Measurements from ENCODE around the gene PCNX1.

PCNX1 gene

GRCh38 chr14:71135911-71136310, 228.7 kb downstream of the PCNX1 start (continued):
- no peak for TF ChIP-seq ZBTB7A (tag by site-specific recombination; IDR thresholded peaks at IDR 0.05; ENCODE audit: low read depth)
- TF ChIP-seq ZNF311 (tag by site-specific recombination; IDR thresholded peaks at IDR 0.05; ENCODE audit: borderline replicate concordance) = no peak
- no peak for TF ChIP-seq ZNF10 (tag by site-specific recombination; IDR thresholded peaks at IDR 0.05)
- TF ChIP-seq, protein P1, sequence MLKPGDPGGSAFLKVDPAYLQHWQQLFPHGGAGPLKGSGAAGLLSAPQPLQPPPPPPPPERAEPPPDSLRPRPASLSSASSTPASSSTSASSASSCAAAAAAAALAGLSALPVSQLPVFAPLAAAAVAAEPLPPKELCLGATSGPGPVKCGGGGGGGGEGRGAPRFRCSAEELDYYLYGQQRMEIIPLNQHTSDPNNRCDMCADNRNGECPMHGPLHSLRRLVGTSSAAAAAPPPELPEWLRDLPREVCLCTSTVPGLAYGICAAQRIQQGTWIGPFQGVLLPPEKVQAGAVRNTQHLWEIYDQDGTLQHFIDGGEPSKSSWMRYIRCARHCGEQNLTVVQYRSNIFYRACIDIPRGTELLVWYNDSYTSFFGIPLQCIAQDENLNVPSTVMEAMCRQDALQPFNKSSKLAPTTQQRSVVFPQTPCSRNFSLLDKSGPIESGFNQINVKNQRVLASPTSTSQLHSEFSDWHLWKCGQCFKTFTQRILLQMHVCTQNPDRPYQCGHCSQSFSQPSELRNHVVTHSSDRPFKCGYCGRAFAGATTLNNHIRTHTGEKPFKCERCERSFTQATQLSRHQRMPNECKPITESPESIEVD (tag by site-specific recombination; IDR thresholded peaks at IDR 0.05) = no peak

DNA sequence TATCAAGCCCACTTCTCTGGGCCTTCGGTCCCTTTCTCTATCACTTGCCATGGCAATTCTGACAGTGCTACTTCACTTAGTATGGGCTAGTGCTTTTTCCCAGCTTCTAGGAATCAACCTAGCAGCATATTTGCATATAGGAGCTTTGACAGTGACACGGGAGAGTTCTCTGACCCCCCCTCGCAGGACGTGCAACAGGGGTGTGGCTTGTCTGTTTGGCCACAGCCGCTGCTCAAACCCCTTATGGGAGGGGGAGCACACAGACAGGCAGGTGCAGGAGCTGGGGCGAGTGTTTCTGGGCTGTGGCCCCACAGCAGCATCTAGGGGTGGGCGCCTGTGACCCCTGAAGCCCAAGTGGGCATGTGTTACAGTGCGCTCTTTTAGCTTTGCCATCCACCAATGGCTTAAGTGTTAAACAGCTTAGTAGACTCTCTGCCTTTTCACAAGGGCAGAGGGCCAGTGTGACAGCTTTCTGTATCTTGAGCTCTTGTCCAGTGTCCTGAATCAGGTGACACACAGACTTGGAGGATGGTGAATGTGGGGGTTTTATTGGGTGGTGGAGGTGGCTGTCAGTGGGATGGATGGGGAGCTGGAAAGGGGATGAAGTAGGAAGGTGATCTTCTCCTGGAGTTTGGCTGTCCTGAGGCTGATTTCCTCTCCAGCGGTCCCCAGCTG, 229.3 kb downstream of the PCNX1 start:
- TF ChIP-seq SCRT1 (tag by site-specific recombination; IDR thresholded peaks at IDR 0.05; ENCODE audit: borderline replicate concordance) (no peak), ZFP37 (tag by site-specific recombination; IDR thresholded peaks at IDR 0.05) (no peak), KLF10 (tag by site-specific recombination; IDR thresholded peaks at IDR 0.05) (no peak), ZNF530 (tag by site-specific recombination; IDR thresholded peaks at IDR 0.05; ENCODE audit: low read depth) (no peak), GLI2 (tag by site-specific recombination; IDR thresholded peaks at IDR 0.05; ENCODE audit: borderline replicate concordance, low read depth) (no peak), ZNF211 (tag by site-specific recombination; IDR thresholded peaks at IDR 0.05; ENCODE audit: low read depth) (no peak), ZNF830 (tag by site-specific recombination; IDR thresholded peaks at IDR 0.05; ENCODE audit: low read depth) (no peak), ZNF621 (tag by site-specific recombination; IDR thresholded peaks at IDR 0.05) (no peak), SETDB1 (IDR thresholded peaks at IDR 0.05; ENCODE audit: insufficient read length, low read length) (no peak)
- TF ChIP-seq, protein P2, sequence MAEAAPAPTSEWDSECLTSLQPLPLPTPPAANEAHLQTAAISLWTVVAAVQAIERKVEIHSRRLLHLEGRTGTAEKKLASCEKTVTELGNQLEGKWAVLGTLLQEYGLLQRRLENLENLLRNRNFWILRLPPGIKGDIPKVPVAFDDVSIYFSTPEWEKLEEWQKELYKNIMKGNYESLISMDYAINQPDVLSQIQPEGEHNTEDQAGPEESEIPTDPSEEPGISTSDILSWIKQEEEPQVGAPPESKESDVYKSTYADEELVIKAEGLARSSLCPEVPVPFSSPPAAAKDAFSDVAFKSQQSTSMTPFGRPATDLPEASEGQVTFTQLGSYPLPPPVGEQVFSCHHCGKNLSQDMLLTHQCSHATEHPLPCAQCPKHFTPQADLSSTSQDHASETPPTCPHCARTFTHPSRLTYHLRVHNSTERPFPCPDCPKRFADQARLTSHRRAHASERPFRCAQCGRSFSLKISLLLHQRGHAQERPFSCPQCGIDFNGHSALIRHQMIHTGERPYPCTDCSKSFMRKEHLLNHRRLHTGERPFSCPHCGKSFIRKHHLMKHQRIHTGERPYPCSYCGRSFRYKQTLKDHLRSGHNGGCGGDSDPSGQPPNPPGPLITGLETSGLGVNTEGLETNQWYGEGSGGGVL (tag by site-specific recombination; IDR thresholded peaks at IDR 0.05) = no peak
- ChIA-PET POLR2A (no interaction called here), CTCF (interaction anchor here (1.8 to 3.3 kb wide), 2 partner anchors 617 to 719 kb away, joined by 5 to 30 read pairs; no protein-coding TSS in a partner anchor)
- Histone ChIP-seq H3K4me3 (ENCODE audit: low read depth, low read length) (no peak overlapping the region), H3K4me1 (ENCODE audit: control insufficient read depth, insufficient read depth, low read length) (no peaks in the 10 kb centered on the region), H3K27ac (ENCODE audit: extremely low read depth, low read depth, low read length) (no peak overlapping the region), H3K36me3 (ENCODE audit: control insufficient read depth in 2 of 2, insufficient read depth in 1 of 2, low read length in 2 of 2) (no peaks in the 10 kb centered on the region), H3K9me3 (ENCODE audit: control insufficient read depth, insufficient read depth, low read depth, low read length) (no peaks in the 10 kb centered on the region)

DNA sequence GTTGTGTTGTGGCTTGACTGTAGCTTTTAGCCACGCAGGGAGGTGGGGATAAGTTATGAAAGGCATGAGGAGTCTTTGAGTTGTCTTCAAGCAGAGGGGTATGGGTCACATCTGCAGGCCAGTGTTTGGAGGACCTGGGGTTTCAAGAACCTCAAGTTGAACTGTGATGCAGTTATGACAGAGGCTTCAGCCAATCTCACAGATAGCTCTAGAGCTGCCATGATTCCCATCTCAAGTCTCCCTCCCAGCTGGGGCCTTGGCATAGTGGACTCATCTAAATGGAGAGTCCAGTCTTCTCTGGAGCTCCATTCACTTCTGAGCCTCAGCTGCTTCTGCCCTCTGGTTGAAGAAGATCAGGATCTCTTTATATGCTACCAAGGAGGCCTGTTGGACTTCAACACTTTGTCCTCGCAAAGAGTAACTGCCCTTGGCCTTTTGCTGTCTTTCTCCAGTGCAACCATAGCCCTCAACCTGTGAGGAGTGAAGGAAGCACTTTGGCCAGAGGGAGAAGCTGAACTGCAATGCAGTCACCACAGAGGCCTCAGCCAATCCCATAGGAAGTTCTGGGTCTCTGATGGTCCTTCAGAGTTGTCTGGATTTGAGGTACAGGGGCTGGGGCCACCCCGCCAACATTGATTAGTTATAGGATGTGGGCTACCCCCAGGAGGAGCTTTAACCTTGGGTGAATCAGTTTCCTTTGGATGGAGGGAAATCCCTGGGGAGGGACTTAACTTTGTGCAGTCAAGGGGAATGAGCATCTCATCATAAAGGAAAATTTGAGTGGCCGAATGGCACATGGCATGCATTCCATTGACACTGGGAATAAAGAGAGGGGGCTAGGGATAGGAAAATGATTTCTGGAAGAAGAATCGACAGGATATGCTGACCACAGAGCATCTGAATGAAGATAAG, 230.5 kb downstream of the PCNX1 start:
- Histone ChIP-seq H3K9me3 (ENCODE audit: control insufficient read depth, insufficient read depth, low read depth, low read length) (no peaks in the 10 kb centered on the region), H3K36me3 (ENCODE audit: control insufficient read depth in 2 of 2, insufficient read depth in 1 of 2, low read length in 2 of 2) (no peaks in the 10 kb centered on the region), H3K4me3 (ENCODE audit: low read depth, low read length) (no peak overlapping the region), H3K4me1 (ENCODE audit: control insufficient read depth, insufficient read depth, low read length) (no peaks in the 10 kb centered on the region), H3K27ac (ENCODE audit: extremely low read depth, low read depth, low read length) (no peak overlapping the region)
- CTCF ChIA-PET = interaction anchor here (0.6 to 3.3 kb wide), 14 partner anchors 17 to 1793 kb away, joined by 3 to 30 read pairs (median 3); no protein-coding TSS in a partner anchor
- POLR2A ChIA-PET = no interaction called here
- TF ChIP-seq ZNF223 (tag by site-specific recombination; IDR thresholded peaks at IDR 0.05) = no peak
- no peak for TF ChIP-seq ZNF16 (tag by site-specific recombination; IDR thresholded peaks at IDR 0.05; ENCODE audit: low read depth)
- no peak for TF ChIP-seq ZBTB20 (tag by site-specific recombination; IDR thresholded peaks at IDR 0.05)
- no peak for TF ChIP-seq ZNF24 (tag by site-specific recombination; IDR thresholded peaks at IDR 0.05)
- TF ChIP-seq REPIN1 (tag by site-specific recombination; IDR thresholded peaks at IDR 0.05; ENCODE audit: low read depth) = no peak
- TF ChIP-seq SP2 (tag by site-specific recombination; IDR thresholded peaks at IDR 0.05) = no peak
- TF ChIP-seq, protein P1 (tag by site-specific recombination; IDR thresholded peaks at IDR 0.05) = no peak
- no peak for TF ChIP-seq ZNF600 (tag by site-specific recombination; IDR thresholded peaks at IDR 0.05)
- no peak for TF ChIP-seq ZNF169 (tag by site-specific recombination; IDR thresholded peaks at IDR 0.05)
- no peak for TF ChIP-seq ZNF280C (tag by site-specific recombination; IDR thresholded peaks at IDR 0.05)
- no peak for TF ChIP-seq ZNF341 (tag by site-specific recombination; IDR thresholded peaks at IDR 0.05; ENCODE audit: low read depth)
- TF ChIP-seq KLF10 (tag by site-specific recombination; IDR thresholded peaks at IDR 0.05) = no peak

Measured in HEK293 (cell line).